Mucosa of gallbladder (tissue), 1 donor: ENCODE measurements around the gene PCGF5. TPM values are rescaled to one million over a fixed set of nuclear protein-coding genes. Genes with fewer than 3 reads are reported as not detected.
A peak's percentile ranks its signal among the peaks of the same experiment; 100 is the strongest.
"Not testable (repeated sequence)": the region's sequence is repeated elsewhere in the genome, so short reads cannot be mapped to it uniquely, and the experiment has no call there.

ENCODE experiments used
- DNase-seq: peaks from one replicate; pipeline ENCODE4 v3.0.0-alpha.2; 2020; ENCODE audit warnings: low spot score
- total RNA-seq: library from RNA; stranded (reverse); gene quantifications from one replicate; pipeline ENCODE4 v1.2.1, GENCODE V29; 2021
- donor health status: DM: no; HTN: no; CAD: no.

PCGF5 gene
- total RNA-seq, 1 donor from 2014 or later, result 45.0 TPM

DNA sequence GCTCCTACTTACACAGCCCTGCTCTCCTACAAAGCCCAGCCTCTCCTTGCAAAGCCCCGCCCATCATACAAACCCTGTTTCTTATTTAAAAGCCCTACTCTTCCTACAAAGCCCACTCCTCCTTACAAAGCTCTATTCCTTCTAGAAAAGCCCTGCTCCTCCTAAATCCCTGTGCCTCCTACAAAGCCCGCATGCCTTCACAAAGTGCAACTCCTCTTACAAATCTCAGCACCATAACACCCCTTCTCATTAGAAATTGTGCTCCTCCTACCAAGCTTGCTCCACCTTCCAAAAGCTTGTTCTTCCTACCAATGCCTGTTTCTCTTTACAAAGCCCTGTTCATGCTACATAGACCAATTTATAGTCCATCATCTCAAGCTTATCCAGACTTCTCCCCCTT, 66.1 kb downstream of the PCGF5 start:
- no peak for DNase-seq

GRCh38 chr10:91287276-91287675, 66.8 kb downstream of the PCGF5 start:
- no peak for DNase-seq

GRCh38 chr10:91287912-91288311, 67.4 kb downstream of the PCGF5 start:
- DNase-seq, result no peak

GRCh38 chr10:91289305-91289704, 68.8 kb downstream of the PCGF5 start:
- DNase-seq, result no peak

DNA sequence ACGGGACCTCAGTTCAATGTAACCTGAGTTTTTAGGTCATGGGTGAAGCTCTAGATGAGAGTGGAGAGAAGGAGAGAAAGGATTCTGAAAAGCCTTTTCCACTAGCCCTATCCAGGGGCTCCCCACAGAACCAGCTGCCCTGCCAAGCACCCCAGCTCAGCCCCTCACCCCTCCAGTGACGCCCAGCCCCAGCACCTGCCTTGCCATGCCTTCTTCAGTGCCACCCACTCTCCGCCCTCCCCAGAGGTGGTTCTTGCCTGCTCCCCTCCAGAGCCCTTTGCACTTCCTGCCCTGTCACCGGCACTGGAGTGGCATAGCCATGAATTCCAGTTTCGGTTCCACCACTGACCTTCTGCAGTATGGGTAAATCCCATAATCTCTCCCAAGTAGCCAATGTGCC, 70.1 kb downstream of the PCGF5 start:
- DNase-seq, result no peak

- DNase-seq, result no peak
These were observed 73.9 kb downstream of the PCGF5 start for GRCh38 chr10:91294134-91294906.

GRCh38 chr10:91295346-91295745, 74.9 kb downstream of the PCGF5 start:
- no peak for DNase-seq

GRCh38 chr10:91296471-91296870, 76.0 kb downstream of the PCGF5 start:
- DNase-seq, result no peak

DNA sequence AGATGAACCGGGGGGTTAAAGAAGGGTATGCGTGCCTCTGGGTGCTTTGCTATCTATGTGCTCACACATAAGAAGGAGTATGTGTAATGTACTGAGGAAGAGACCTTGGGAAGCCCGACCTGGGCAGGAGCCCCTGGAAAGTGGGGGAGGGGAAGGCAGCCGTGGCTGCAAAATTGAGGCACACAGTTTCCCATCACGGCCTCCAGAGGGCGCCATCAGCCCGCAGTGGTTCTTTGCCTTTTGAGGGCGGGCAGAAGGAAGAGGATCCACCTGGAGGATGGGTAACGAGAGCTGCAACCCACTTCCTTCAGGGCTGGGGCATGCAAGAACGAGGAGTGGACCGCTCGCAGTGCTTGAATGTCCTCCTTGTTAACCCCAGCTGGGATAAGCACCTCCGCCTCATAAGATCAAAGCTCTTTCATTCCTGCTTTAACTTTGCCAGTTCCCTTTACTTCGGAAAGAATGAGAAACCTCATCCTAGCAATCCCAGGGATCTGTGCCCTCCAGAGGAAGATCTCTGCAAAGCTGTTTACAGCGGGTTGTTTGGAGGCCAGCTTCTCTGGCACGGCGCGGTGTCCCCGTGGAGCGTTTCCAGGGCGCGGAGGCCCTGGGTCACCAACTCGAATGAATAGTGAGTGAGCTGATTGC, 77.9 kb downstream of the PCGF5 start:
- DNase-seq, result peak; percentile 80

GRCh38 chr10:91299999-91300575, 79.6 kb downstream of the PCGF5 start:
- no peak for DNase-seq

DNA sequence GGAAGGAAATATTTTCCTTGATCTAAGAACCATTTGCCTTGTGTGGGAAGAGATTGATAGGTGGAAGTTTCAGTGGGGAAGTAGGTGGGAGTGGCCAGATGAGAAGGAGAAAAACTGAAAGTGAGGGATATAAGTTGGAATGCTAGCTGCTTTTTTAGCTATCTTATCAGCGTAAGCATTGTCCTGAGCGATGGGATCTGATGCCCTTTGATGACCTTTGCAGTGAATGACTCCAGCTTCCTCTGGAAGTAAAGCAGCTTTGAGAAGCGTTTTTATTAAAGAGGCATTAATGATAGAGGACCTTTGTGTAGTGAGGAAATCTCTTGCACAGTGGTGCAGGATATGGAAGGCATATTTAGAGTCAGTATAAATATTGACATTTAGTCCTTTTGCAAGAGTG, 82.5 kb downstream of the PCGF5 start:
- not testable (repeated sequence) for DNase-seq

DNA sequence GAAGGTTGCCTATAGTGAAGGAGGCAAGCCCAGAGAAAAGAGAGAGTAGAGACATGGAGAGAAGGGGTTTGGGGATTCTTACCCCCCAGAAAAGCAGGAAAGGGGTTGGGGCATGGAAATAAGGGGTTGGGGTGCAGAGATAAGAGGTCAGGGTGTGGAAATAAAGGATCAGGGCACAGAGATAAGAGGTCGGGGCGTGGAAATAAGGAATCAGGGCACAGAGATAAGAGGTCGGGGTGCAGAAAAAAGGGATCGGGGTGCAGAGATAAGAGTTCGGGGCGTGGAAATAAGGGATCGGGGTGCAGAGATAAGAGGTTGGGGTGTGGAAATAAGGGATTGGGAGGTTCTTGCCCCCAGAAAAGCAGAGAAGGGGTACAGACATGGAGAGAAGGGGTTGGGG, 85.5 kb downstream of the PCGF5 start:
- not testable (repeated sequence) for DNase-seq

DNA sequence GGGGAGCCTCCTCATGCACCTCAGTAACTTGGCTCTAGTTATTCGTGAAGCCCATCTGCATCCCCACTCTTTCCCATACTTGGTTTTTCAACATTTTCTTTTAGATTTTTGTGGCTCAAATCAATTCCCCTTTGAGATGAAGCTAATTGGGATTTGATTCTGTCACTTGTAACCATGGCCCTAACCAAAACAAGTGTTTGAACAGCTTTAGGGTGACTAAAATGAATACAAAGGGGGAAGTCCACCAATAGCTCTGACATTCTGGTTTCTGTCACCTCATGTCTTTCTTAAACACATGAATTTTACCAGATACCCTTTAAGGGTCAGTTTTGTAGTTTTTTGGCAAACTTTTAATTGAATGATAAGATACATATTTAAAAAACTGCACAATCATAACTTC, 87.0 kb downstream of the PCGF5 start:
- DNase-seq, result no peak

GRCh38 chr10:91309711-91310110, 89.2 kb downstream of the PCGF5 start:
- DNase-seq, result no peak

DNA sequence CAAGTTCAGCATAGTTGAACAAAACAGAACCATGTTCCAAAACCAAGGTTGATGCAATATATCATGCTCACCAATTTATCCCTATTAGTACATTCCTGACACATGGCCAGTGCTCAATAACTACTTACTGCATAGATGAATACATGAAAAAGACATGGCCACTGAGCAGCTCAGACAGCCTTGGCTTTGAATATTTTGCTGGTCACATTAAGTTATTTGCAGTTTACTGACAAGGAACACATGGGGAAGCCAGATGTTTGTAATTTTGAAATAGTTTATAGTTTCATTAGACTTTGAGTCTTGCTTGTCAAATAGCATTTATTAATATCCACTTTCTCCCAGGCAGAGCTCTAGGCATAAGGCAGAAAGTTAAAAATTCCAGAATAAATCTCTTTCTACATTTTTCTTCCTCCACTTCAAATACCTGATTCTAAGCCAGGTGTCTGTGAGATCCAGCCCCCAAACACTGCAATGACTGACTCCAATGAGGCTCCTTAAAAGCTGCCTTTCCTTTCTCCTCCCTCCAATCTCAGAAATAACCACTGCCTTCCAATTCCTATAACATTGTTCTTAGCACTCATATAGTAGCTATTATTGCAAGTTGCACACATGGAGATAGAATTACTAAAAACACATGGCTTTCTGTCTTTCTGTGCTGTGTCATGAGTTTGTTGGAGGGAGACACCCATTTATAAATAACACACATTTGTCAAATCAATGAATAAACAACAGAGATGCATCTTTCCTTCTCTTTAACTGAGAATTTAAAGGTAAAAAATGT, 91.3 kb downstream of the PCGF5 start:
- DNase-seq, result no peak

GRCh38 chr10:91312382-91312733, 91.9 kb downstream of the PCGF5 start:
- no peak for DNase-seq

- DNase-seq, result no peak
These were observed 93.5 kb downstream of the PCGF5 start for GRCh38 chr10:91313796-91314485.

DNA sequence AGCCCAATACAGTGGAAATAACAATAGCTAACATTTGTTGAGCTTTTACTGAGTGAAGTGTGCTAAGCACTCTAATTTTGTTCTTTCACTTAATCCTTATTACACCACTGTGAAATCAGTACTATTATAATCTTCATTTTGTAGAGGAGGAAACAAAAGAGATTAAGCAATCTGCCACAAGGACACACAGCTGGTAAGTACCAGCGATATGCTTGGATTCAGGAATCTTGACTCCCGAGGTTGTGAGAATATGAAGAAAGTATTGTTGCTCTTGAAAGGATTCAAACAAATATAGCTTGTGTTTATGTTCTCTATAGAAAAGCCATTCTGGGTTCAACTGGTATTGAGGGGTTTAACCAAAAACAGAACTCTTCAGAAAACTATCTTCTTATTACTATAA, 96.0 kb downstream of the PCGF5 start:
- DNase-seq, result no peak

DNA sequence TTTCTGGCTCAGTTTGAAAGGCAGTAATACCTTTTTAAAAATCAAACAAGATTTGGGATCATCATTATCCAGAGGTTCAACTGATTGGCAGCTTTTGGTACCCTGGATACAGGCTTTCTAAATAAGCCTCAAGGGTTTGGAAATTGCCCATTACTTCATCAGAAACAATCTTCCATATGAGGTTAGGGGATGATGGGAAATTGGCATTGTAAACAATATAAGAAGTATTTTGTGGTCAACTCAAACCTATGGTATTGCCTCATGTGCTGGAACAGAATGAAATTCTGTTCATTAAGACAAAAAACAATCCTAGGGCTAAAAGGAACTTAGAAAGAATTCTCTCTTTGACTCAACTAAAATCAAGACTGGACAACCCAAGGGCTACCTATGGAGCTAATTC, 97.1 kb downstream of the PCGF5 start:
- DNase-seq, result no peak

- DNase-seq, result no peak
These were observed 98.9 kb downstream of the PCGF5 start for GRCh38 chr10:91319336-91319735.

- DNase-seq, result not testable (repeated sequence)
These were observed 102.9 kb downstream of the PCGF5 start for GRCh38 chr10:91323293-91323905.
